RWPE2 (cell line): ENCODE data around the gene COL25A1.
"Not testable (repeated sequence)": the region's sequence is repeated elsewhere in the genome, so short reads cannot be mapped to it uniquely, and the experiment has no call there.

Source experiments
- ATAC-seq: fragments of 200-7000 bp; cut with Tn5 transposase; 3 replicates; pipeline ENCODE4 v1.9.1; 2021; ENCODE audit warnings: low read depth
- DNase-seq: peaks from one replicate; pipeline ENCODE4 v3.0.0-alpha.2; 2020; ENCODE audit warnings: low spot score
- H3K27ac ChIP-seq: fragments of 450-650 bp; 2 replicates; pipeline ENCODE4 v1.5.1; 2017; ENCODE audit warnings: mild to moderate bottlenecking; ENCODE audit not compliant: poor library complexity, severe bottlenecking
- H3K27me3 ChIP-seq: fragments of 250-450 bp; sonication (Bioruptor Pico); 2 replicates; pipeline ENCODE4 v1.5.1; 2021; ENCODE audit warnings: mild to moderate bottlenecking, moderate library complexity; ENCODE audit not compliant: insufficient read depth, poor library complexity, severe bottlenecking
- H3K36me3 ChIP-seq: fragments of 250-450 bp; sonication (Bioruptor Pico); 2 replicates; pipeline ENCODE4 v1.5.1; 2020; ENCODE audit warnings: low read depth, mild to moderate bottlenecking, moderate library complexity
- H3K4me1 ChIP-seq: fragments of 250-450 bp; sonication (Bioruptor Pico); 2 replicates; pipeline ENCODE4 v1.5.1; 2021; ENCODE audit warnings: mild to moderate bottlenecking, moderate library complexity; ENCODE audit not compliant: insufficient read depth, poor library complexity, severe bottlenecking
- H3K4me3 ChIP-seq: fragments of 250-450 bp; sonication (Bioruptor Pico); 2 replicates; pipeline ENCODE4 v1.5.1; 2021; ENCODE audit warnings: mild to moderate bottlenecking, moderate library complexity; ENCODE audit not compliant: severe bottlenecking
- H3K9me3 ChIP-seq: fragments of 250-450 bp; sonication (Bioruptor Pico); 2 replicates; pipeline ENCODE4 v1.5.1; 2021; ENCODE audit warnings: mild to moderate bottlenecking, moderate library complexity; ENCODE audit not compliant: severe bottlenecking
- CTCF ChIP-seq: fragments of 450-650 bp; IDR thresholded peaks from one replicate; pipeline ENCODE4 v1.5.1; 2017; ENCODE audit warnings: mild to moderate bottlenecking, moderate library complexity; ENCODE audit not compliant: poor library complexity, severe bottlenecking

The COL25A1 gene

GRCh38 chr4:109149836-109150235, 152.6 kb downstream of the COL25A1 start:
- DNase-seq (no peak), ATAC-seq (no peak)
- H3K4me1 ChIP-seq = no peaks in the 10 kb centered on the region
- H3K9me3 ChIP-seq = no peaks in the 10 kb centered on the region
- no peaks in the 10 kb centered on the region for H3K36me3 ChIP-seq
- no peak for TF ChIP-seq CTCF
- peaks cover 8% of the 10 kb centered on the region for H3K27me3 ChIP-seq
- H3K27ac ChIP-seq = no peak overlapping the region
- H3K4me3 ChIP-seq = no peak overlapping the region

- Histone ChIP-seq H3K36me3 (no peaks in the 10 kb centered on the region), H3K27ac (no peak overlapping the region), H3K9me3 (no peaks in the 10 kb centered on the region), H3K4me1 (no peaks in the 10 kb centered on the region), H3K4me3 (no peak overlapping the region), H3K27me3 (peaks cover 8% of the 10 kb centered on the region)
- DNase-seq (no peak), ATAC-seq (no peak)
- no peak for TF ChIP-seq CTCF
Observed at GRCh38 chr4:109148577-109149075, 153.8 kb downstream of the COL25A1 start.

GRCh38 chr4:109147135-109147534, 155.3 kb downstream of the COL25A1 start:
- H3K4me1 ChIP-seq = no peaks in the 10 kb centered on the region
- H3K9me3 ChIP-seq = no peaks in the 10 kb centered on the region
- H3K27me3 ChIP-seq = peaks cover 8% of the 10 kb centered on the region
- H3K27ac ChIP-seq = no peak overlapping the region
- H3K4me3 ChIP-seq = no peak overlapping the region
- no peak for TF ChIP-seq CTCF
- DNase-seq (no peak), ATAC-seq (no peak)
- H3K36me3 ChIP-seq = no peaks in the 10 kb centered on the region

GRCh38 chr4:109146499-109146898, 156.0 kb downstream of the COL25A1 start:
- ATAC-seq (no peak), DNase-seq (no peak)
- Histone ChIP-seq H3K9me3 (no peaks in the 10 kb centered on the region), H3K4me1 (no peaks in the 10 kb centered on the region), H3K4me3 (no peak overlapping the region), H3K27me3 (peaks cover 8% of the 10 kb centered on the region), H3K27ac (no peak overlapping the region), H3K36me3 (no peaks in the 10 kb centered on the region)
- TF ChIP-seq CTCF = no peak

- ATAC-seq = not testable (repeated sequence)
Observed at GRCh38 chr4:109138125-109138524, 164.3 kb downstream of the COL25A1 start.

More at GRCh38 chr4:109138125-109138524, 164.3 kb downstream of the COL25A1 start:
- not testable (repeated sequence) for H3K27me3 ChIP-seq, H3K36me3 ChIP-seq, H3K4me1 ChIP-seq, H3K4me3 ChIP-seq, H3K9me3 ChIP-seq, DNase-seq, H3K27ac ChIP-seq
